ENCODE data around the gene CLTB. TPM values are rescaled to one million over a fixed set of nuclear protein-coding genes. Genes with fewer than 3 reads are reported as not detected.

Gene CLTB
- total and polyA plus RNA-seq, 2 of the 4 experiments (the other 2 are of a cell fraction): 87.6 to 99.9 TPM

DNA sequence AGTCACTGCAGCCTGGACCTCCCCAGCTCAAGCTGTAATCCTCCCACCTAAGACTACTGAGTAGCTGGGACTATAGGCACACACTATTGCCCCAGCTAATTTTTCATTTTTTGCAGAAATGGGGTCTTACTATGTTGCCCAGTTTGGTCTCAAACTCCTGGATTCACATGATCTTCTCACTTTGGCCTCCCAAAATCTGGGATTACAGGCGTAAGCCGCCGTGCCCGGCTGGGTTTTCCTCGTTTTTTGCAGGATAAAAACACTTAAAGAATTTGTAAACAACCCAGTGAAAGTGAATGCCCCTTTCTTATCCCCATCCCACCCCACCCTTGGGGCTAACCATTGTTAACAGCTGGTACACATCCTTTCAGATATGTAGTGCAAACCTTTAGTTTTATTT, 7.7 kb downstream of the CLTB start:
- ATAC-seq (ENCODE audit: low read depth) (no peak), DNase-seq (no peak)
- dilution Hi-C loops (cut with HindIII; ENCODE audit: low sequenced_read_pairs, unreplicated experiment): no loop called here
- WGBS, 2 experiments (ENCODE audit: extremely low coverage in 2 of 2, insufficient read length in 1 of 2): 100% methylated on average over 1 of the region's 5 CpGs; no CpG with 5 or more reads in 1 of the 2 experiments
- H2AFZ ChIP-seq (replicated peaks; ENCODE audit: low read length, poor library complexity): no peak overlapping the region
- no peak overlapping the region for H3K27ac ChIP-seq (ENCODE audit: insufficient read depth, low read length)
- H3K9me1 ChIP-seq (ENCODE audit: insufficient read depth, low read length): peaks cover 10% of the 10 kb centered on the region
- no peak overlapping the region for H2BK120ac ChIP-seq (ENCODE audit: low read depth, low read length)
- no peak overlapping the region for H4K8ac ChIP-seq (ENCODE audit: low read depth in 2 of 2, low read length in 2 of 2)
- POLR2A ChIA-PET (ENCODE audit: unreplicated experiment): no interaction called here
- H2BK15ac ChIP-seq (ENCODE audit: low read depth, low read length): no peak overlapping the region
- peaks cover 27% of the 10 kb centered on the region for H3K36me3 ChIP-seq (ENCODE audit: control insufficient read depth, insufficient read depth, low read length)
- H4K5ac ChIP-seq (ENCODE audit: low read depth, low read length): no peak overlapping the region
- H3K79me1 ChIP-seq (ENCODE audit: low read depth in 1 of 2, low read length in 2 of 2): peaks cover 22 to 40% of the 10 kb centered on the region in 2 experiments
- no peak overlapping the region for H2AK9ac ChIP-seq (replicated peaks; ENCODE audit: low read depth, low read length, poor library complexity)
- H3K18ac ChIP-seq (ENCODE audit: low read depth, low read length): no peak overlapping the region
- no peak overlapping the region for H3K4me2 ChIP-seq (ENCODE audit: low read depth, low read length)
- no peak overlapping the region for H3K4me3 ChIP-seq (ENCODE audit: insufficient read depth, low read depth, low read length)
- no TSS peak for BruUV-seq (replicated peaks)
- no peak overlapping the region for H3K14ac ChIP-seq (replicated peaks; ENCODE audit: low read depth, low read length)
- H2BK20ac ChIP-seq (ENCODE audit: low read depth, low read length): no peak overlapping the region
- H3K27me3 ChIP-seq (ENCODE audit: control insufficient read depth, insufficient read depth, low read length): no peaks in the 10 kb centered on the region
- CTCF ChIA-PET: interaction anchor here (0.7 kb wide), 1 partner anchor 40 kb away, joined by 5 read pairs; no protein-coding TSS in a partner anchor
- no peak overlapping the region for H3K9ac ChIP-seq (ENCODE audit: low read depth, low read length)
- peaks cover 2% of the 10 kb centered on the region; the same call in 1 of the 2 replicates for H3K4me1 ChIP-seq (ENCODE audit: control insufficient read depth, insufficient read depth, low read length)
- H4K91ac ChIP-seq (ENCODE audit: insufficient read depth, low read depth, low read length): no peak overlapping the region
- TF ChIP-seq, protein P1, sequence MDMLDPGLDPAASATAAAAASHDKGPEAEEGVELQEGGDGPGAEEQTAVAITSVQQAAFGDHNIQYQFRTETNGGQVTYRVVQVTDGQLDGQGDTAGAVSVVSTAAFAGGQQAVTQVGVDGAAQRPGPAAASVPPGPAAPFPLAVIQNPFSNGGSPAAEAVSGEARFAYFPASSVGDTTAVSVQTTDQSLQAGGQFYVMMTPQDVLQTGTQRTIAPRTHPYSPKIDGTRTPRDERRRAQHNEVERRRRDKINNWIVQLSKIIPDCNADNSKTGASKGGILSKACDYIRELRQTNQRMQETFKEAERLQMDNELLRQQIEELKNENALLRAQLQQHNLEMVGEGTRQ (IDR thresholded peaks at IDR 0.05; ENCODE audit: low read depth, low read length): no peak
- no peak for TF ChIP-seq RCOR1 (IDR thresholded peaks at IDR 0.05; ENCODE audit: insufficient replicate concordance, low read length)
- no peak for TF ChIP-seq RAD21 (IDR thresholded peaks at IDR 0.05; ENCODE audit: low read length)
- no peak for TF ChIP-seq MXI1 (IDR thresholded peaks at IDR 0.05; ENCODE audit: borderline replicate concordance, low read depth, low read length)
- TF ChIP-seq POLR2A (IDR thresholded peaks at IDR 0.05; ENCODE audit: low read depth, low read length): no peak
- TF ChIP-seq FOS (IDR thresholded peaks at IDR 0.05; ENCODE audit: low read depth, low read length): no peak
- no peak for TF ChIP-seq RFX5 (IDR thresholded peaks at IDR 0.05; ENCODE audit: low read depth, low read length)
- no peak for TF ChIP-seq CEBPB (IDR thresholded peaks at IDR 0.05; ENCODE audit: low read depth, low read length)
- TF ChIP-seq MAFK (IDR thresholded peaks at IDR 0.05; ENCODE audit: low read depth, low read length): no peak
- TF ChIP-seq, protein P2, sequence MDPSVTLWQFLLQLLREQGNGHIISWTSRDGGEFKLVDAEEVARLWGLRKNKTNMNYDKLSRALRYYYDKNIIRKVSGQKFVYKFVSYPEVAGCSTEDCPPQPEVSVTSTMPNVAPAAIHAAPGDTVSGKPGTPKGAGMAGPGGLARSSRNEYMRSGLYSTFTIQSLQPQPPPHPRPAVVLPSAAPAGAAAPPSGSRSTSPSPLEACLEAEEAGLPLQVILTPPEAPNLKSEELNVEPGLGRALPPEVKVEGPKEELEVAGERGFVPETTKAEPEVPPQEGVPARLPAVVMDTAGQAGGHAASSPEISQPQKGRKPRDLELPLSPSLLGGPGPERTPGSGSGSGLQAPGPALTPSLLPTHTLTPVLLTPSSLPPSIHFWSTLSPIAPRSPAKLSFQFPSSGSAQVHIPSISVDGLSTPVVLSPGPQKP (IDR thresholded peaks at IDR 0.05; ENCODE audit: borderline replicate concordance, low read depth, low read length): no peak
- H3K23ac ChIP-seq (ENCODE audit: low read depth, low read length): no peak overlapping the region
- H3K9me3 ChIP-seq (ENCODE audit: control insufficient read depth, insufficient read depth, low read length): no peaks in the 10 kb centered on the region
- H4K20me1 ChIP-seq (ENCODE audit: insufficient read depth, low read length): peaks cover 29% of the 10 kb centered on the region
- intact Hi-C loops (cut with micrococcal nuclease): no loop called here
- no peak overlapping the region for H3K4ac ChIP-seq (ENCODE audit: low read depth, low read length)
- in situ Hi-C loops (cut with MboI; ENCODE audit: low sequenced_read_pairs): no loop called here
- H2AK5ac ChIP-seq (ENCODE audit: low read depth, low read length): no peak overlapping the region
- H2BK5ac ChIP-seq (ENCODE audit: low read depth, low read length, poor library complexity, severe bottlenecking): no peak overlapping the region
- H3K56ac ChIP-seq (ENCODE audit: extremely low read depth, insufficient read depth, low read length): no peak overlapping the region

All from IMR-90 (cell line).